Keratinocyte (primary cell): Measurements from ENCODE around the gene CARD11. TPM values are rescaled to one million over a fixed set of nuclear protein-coding genes. Genes with fewer than 3 reads are reported as not detected.

Experiments
- DNase-seq: peaks from one replicate; pipeline ENCODE4 v3.0.0-alpha.2; 2011; ENCODE audit warnings: low read depth, missing footprints, low spot score
- FAIRE-seq: peaks from 2 replicates; lab custom pipeline; 2011; peaks lifted over from hg19 to GRCh38; lab: Jason Lieb, UNC
- H2AFZ ChIP-seq: 2 replicates; pipeline ENCODE4 v1.6.0; 2012; ENCODE audit warnings: low read length, control low read depth, inconsistent platforms; ENCODE audit not compliant: control insufficient read depth
- H3K27ac ChIP-seq: 2 replicates; pipeline ENCODE4 v1.5.1; 2011; ENCODE audit warnings: low read length; ENCODE audit not compliant: control insufficient read depth, insufficient read depth
- H3K27me3 ChIP-seq: 3 replicates; pipeline ENCODE4 v1.6.0; 2011; ENCODE audit warnings: low read length; ENCODE audit not compliant: control insufficient read depth, insufficient read depth; ENCODE audit errors: extremely low read depth
- H3K36me3 ChIP-seq, 2 experiments: 2 replicates in 1 of 2; 3 replicates in 1 of 2; pipeline ENCODE4 v1.5.1; 2011; ENCODE audit warnings: low read length in 2 of 2, mild to moderate bottlenecking in 1 of 2; ENCODE audit not compliant: control insufficient read depth in 2 of 2, insufficient read depth in 2 of 2; ENCODE audit errors: extremely low read depth in 1 of 2
- H3K4me1 ChIP-seq: 3 replicates; pipeline ENCODE4 v1.5.1; 2011; ENCODE audit warnings: low read length; ENCODE audit not compliant: control insufficient read depth, insufficient read depth; ENCODE audit errors: extremely low read depth
- H3K4me2 ChIP-seq: 3 replicates; pipeline ENCODE4 v1.6.0; 2011; ENCODE audit warnings: low read depth, low read length; ENCODE audit not compliant: control insufficient read depth, insufficient read depth; ENCODE audit errors: extremely low read depth
- H3K4me3 ChIP-seq, 3 experiments: fragments of 200-600 bp in 1 of 3; sonication (generic) in 1 of 3; 2 replicates in 2 of 3; 3 replicates in 1 of 3; pipeline ENCODE4 v1.5.1; 2011 to 2016; ENCODE audit warnings: low read length in 3 of 3, mild to moderate bottlenecking in 3 of 3, control low read depth in 2 of 3, inconsistent platforms in 1 of 3, low read depth in 1 of 3, mixed read lengths in 1 of 3, mixed run types in 1 of 3, moderate library complexity in 1 of 3; ENCODE audit not compliant: control insufficient read depth in 2 of 3, insufficient read depth in 2 of 3; ENCODE audit errors: extremely low read depth in 1 of 3
- H3K79me2 ChIP-seq: 2 replicates; pipeline ENCODE4 v1.6.0; 2012; ENCODE audit warnings: low read length; ENCODE audit not compliant: control insufficient read depth, insufficient read depth
- H3K9ac ChIP-seq: 3 replicates; pipeline ENCODE4 v1.6.0; 2011; ENCODE audit warnings: low read length; ENCODE audit not compliant: control insufficient read depth, insufficient read depth; ENCODE audit errors: extremely low read depth
- H3K9me1 ChIP-seq: 3 replicates; pipeline ENCODE4 v1.6.0; 2011; ENCODE audit warnings: low read length; ENCODE audit not compliant: control insufficient read depth, insufficient read depth; ENCODE audit errors: extremely low read depth
- H3K9me3 ChIP-seq: 2 replicates; pipeline ENCODE4 v1.5.1; 2012; ENCODE audit warnings: low read depth, low read length; ENCODE audit not compliant: control insufficient read depth
- H4K20me1 ChIP-seq: 3 replicates; pipeline ENCODE4 v1.6.0; 2011; ENCODE audit warnings: low read length; ENCODE audit not compliant: control insufficient read depth, insufficient read depth; ENCODE audit errors: extremely low read depth
- EZH2 ChIP-seq: IDR thresholded peaks from one replicate; pipeline ENCODE4 v1.6.1; 2012; ENCODE audit warnings: inconsistent platforms, mild to moderate bottlenecking, low read length, moderate library complexity
- dilution Hi-C: fragments of 300-500 bp; cut with MboI; formaldehyde crosslinking; loops from one replicate; pipeline ENCODE4 v1.7.0; 2020; ENCODE audit warnings: low sequenced_read_pairs; ENCODE audit not compliant: extremely low pct_ligation_motif_present
- polyA plus RNA-seq, 5 experiments: library from polyadenylated mRNA; depleted of rRNA in 3 of 5; stranded (reverse) in 3 of 5; stranded (forward) in 1 of 5; unstranded in 1 of 5; fragments of >200 nt; gene quantifications; 1 replicate in 1 of 5; 2 replicates in 3 of 5; 3 replicates in 1 of 5; pipeline versions ENCODE4 v1.2.1 to v1.2.3, GENCODE V29; 2011 to 2012; ENCODE audit warnings: missing spikeins in 2 of 5, low read depth in 1 of 5, low replicate concordance in 1 of 5
- TF ChIP-seq, protein P1 (sequence below), 3 experiments: IDR thresholded peaks in 1 of 3; conservative IDR thresholded peaks in 1 of 3; optimal IDR thresholded peaks in 1 of 3; 2 replicates in 2 of 3; 3 replicates in 1 of 3; pipeline versions ENCODE3 to v1.5.1; 2011; ENCODE audit warnings: low read length in 3 of 3, mild to moderate bottlenecking in 3 of 3, moderate library complexity in 2 of 3, control low read depth in 1 of 3, inconsistent platforms in 1 of 3; ENCODE audit not compliant: insufficient read depth in 2 of 3; ENCODE audit errors: extremely low read depth in 1 of 3

The CARD11 gene
- polyA plus RNA-seq, 1 donor (not counting 4 experiments of a cell fraction or from before 2014, with no cell fraction given): 4.3 TPM

- peak overlapping the region; percentile 77 for H2AFZ ChIP-seq
- H3K9me1 ChIP-seq: no peaks in the 10 kb centered on the region
- H3K4me2 ChIP-seq: no peak overlapping the region
- no peaks in the 10 kb centered on the region for H3K9me3 ChIP-seq
- H3K79me2 ChIP-seq: no peaks in the 10 kb centered on the region
- dilution Hi-C loops: no loop called here
- no peaks in the 10 kb centered on the region for H3K27me3 ChIP-seq
- no peak overlapping the region for H3K27ac ChIP-seq
- no peak overlapping the region for H3K9ac ChIP-seq
- DNase-seq: peak; percentile 57
- no peaks in the 10 kb centered on the region for H4K20me1 ChIP-seq
- FAIRE-seq: peak; percentile 79
- no peaks in the 10 kb centered on the region for H3K36me3 ChIP-seq
- TF ChIP-seq, protein P1, sequence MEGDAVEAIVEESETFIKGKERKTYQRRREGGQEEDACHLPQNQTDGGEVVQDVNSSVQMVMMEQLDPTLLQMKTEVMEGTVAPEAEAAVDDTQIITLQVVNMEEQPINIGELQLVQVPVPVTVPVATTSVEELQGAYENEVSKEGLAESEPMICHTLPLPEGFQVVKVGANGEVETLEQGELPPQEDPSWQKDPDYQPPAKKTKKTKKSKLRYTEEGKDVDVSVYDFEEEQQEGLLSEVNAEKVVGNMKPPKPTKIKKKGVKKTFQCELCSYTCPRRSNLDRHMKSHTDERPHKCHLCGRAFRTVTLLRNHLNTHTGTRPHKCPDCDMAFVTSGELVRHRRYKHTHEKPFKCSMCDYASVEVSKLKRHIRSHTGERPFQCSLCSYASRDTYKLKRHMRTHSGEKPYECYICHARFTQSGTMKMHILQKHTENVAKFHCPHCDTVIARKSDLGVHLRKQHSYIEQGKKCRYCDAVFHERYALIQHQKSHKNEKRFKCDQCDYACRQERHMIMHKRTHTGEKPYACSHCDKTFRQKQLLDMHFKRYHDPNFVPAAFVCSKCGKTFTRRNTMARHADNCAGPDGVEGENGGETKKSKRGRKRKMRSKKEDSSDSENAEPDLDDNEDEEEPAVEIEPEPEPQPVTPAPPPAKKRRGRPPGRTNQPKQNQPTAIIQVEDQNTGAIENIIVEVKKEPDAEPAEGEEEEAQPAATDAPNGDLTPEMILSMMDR (optimal IDR thresholded peaks at IDR 0.05 in 1 of 3, IDR thresholded peaks at IDR 0.05 in 1 of 3, conservative IDR thresholded peaks at IDR 0.05 in 1 of 3; ENCODE audit: extremely low read depth in 1 of 3, insufficient read depth in 2 of 3, low read length in 3 of 3): no peak
- TF ChIP-seq EZH2: no peak
- H3K4me3 ChIP-seq: no peak overlapping the region
- H3K4me1 ChIP-seq: peaks cover 21% of the 10 kb centered on the region
These were observed 173.2 kb downstream of the CARD11 start for GRCh38 chr7:2870471-2870931.

- no peak overlapping the region for H3K9ac ChIP-seq
These were observed 173.7 kb downstream of the CARD11 start for GRCh38 chr7:2869981-2870380.

More at GRCh38 chr7:2869981-2870380, 173.7 kb downstream of the CARD11 start:
- no peak for DNase-seq
- Histone ChIP-seq H3K27me3 (no peaks in the 10 kb centered on the region), H2AFZ (peak overlapping the region; percentile 77), H3K4me3 (no peak overlapping the region), H3K4me2 (no peak overlapping the region), H3K9me1 (no peaks in the 10 kb centered on the region), H3K36me3 (no peaks in the 10 kb centered on the region), H3K4me1 (peaks cover 18% of the 10 kb centered on the region), H4K20me1 (no peaks in the 10 kb centered on the region), H3K79me2 (no peaks in the 10 kb centered on the region), H3K27ac (no peak overlapping the region), H3K9me3 (no peaks in the 10 kb centered on the region)
- no peak for FAIRE-seq
- dilution Hi-C loops: no loop called here
- TF ChIP-seq, protein P1 (optimal IDR thresholded peaks at IDR 0.05 in 1 of 3, IDR thresholded peaks at IDR 0.05 in 1 of 3, conservative IDR thresholded peaks at IDR 0.05 in 1 of 3; ENCODE audit: extremely low read depth in 1 of 3, insufficient read depth in 2 of 3, low read length in 3 of 3): no peak
- no peak for TF ChIP-seq EZH2
